ENCODE data around the gene COMMD6. TPM values are rescaled to one million over a fixed set of nuclear protein-coding genes. Genes with fewer than 3 reads are reported as not detected.

Gene COMMD6
- total and polyA plus RNA-seq, 2 of the 4 experiments (the other 2 are of a cell fraction): 63.5 to 144 TPM

- Histone ChIP-seq H3K14ac (replicated peaks; ENCODE audit: low read depth, low read length) (no peak overlapping the region), H2AK5ac (ENCODE audit: low read depth, low read length) (no peak overlapping the region), H2BK5ac (ENCODE audit: low read depth, low read length, poor library complexity, severe bottlenecking) (no peak overlapping the region), H3K27me3 (ENCODE audit: control insufficient read depth, insufficient read depth, low read length) (no peaks in the 10 kb centered on the region), H3K9me3 (ENCODE audit: control insufficient read depth, insufficient read depth, low read length) (no peaks in the 10 kb centered on the region), H2BK15ac (ENCODE audit: low read depth, low read length) (no peak overlapping the region), H4K91ac (ENCODE audit: insufficient read depth, low read depth, low read length) (no peak overlapping the region), H3K79me1 (ENCODE audit: low read depth in 1 of 2, low read length in 2 of 2) (peaks cover 5 to 25% of the 10 kb centered on the region in 2 experiments; a peak in 2 of 4 replicates), H3K4me2 (ENCODE audit: low read depth, low read length) (no peak overlapping the region), H3K9ac (ENCODE audit: low read depth, low read length) (no peak overlapping the region), H4K20me1 (ENCODE audit: insufficient read depth, low read length) (no peaks in the 10 kb centered on the region), H3K56ac (ENCODE audit: extremely low read depth, insufficient read depth, low read length) (no peak overlapping the region), H3K4ac (ENCODE audit: low read depth, low read length) (no peak overlapping the region), H2BK120ac (ENCODE audit: low read depth, low read length) (no peak overlapping the region), H3K18ac (ENCODE audit: low read depth, low read length) (no peak overlapping the region), H4K5ac (ENCODE audit: low read depth, low read length) (no peak overlapping the region), H3K4me3 (ENCODE audit: insufficient read depth, low read depth, low read length) (no peak overlapping the region), H2AK9ac (replicated peaks; ENCODE audit: low read depth, low read length, poor library complexity) (no peak overlapping the region), H3K9me1 (ENCODE audit: insufficient read depth, low read length) (peaks cover 1% of the 10 kb centered on the region; the same call in 1 of the 2 replicates), H3K27ac (ENCODE audit: insufficient read depth, low read length) (no peak overlapping the region), H3K23ac (ENCODE audit: low read depth, low read length) (no peak overlapping the region), H2BK20ac (ENCODE audit: low read depth, low read length) (no peak overlapping the region), H3K36me3 (ENCODE audit: control insufficient read depth, insufficient read depth, low read length) (peaks cover 4% of the 10 kb centered on the region), H4K8ac (ENCODE audit: low read depth in 2 of 2, low read length in 2 of 2) (no peak overlapping the region), H3K4me1 (ENCODE audit: control insufficient read depth, insufficient read depth, low read length) (no peaks in the 10 kb centered on the region), H2AFZ (replicated peaks; ENCODE audit: low read length, poor library complexity) (no peak overlapping the region)
- in situ Hi-C loops (cut with MboI; ENCODE audit: low sequenced_read_pairs): loop anchor here (25.0 kb wide), 2 partner anchors 256 to 906 kb away; no protein-coding TSS in a partner anchor
- ATAC-seq (ENCODE audit: low read depth): no peak
- no TSS peak for BruUV-seq (replicated peaks)
- intact Hi-C loops (cut with micrococcal nuclease): no loop called here
- TF ChIP-seq FOS (IDR thresholded peaks at IDR 0.05; ENCODE audit: low read depth, low read length) (no peak), MAFK (IDR thresholded peaks at IDR 0.05; ENCODE audit: low read depth, low read length) (peak; percentile 2; the same call in 1 of the 2 replicates), CTCF (conservative IDR thresholded peaks at IDR 0.05; ENCODE audit: low read depth, low read length) (no peak), CEBPB (IDR thresholded peaks at IDR 0.05; ENCODE audit: low read depth, low read length) (no peak)
- dilution Hi-C loops (cut with HindIII; ENCODE audit: low sequenced_read_pairs, unreplicated experiment): no loop called here
- no peak for DNase-seq
- ChIA-PET POLR2A (ENCODE audit: unreplicated experiment) (no interaction called here), CTCF (interaction anchor here (0.5 kb wide), 1 partner anchor 275 kb away, joined by 6 read pairs; no protein-coding TSS in a partner anchor)
- no CpG with 5 or more reads among the region's 1 CpG for WGBS, 2 experiments (ENCODE audit: extremely low coverage in 2 of 2, insufficient read length in 1 of 2)
Measured at GRCh38 chr13:75555836-75556235, 18.2 kb upstream of the COMMD6 start.

Data from IMR-90 (cell line).